ENCODE data around the gene NUP210L.
"Not testable (repeated sequence)": the region's sequence is repeated elsewhere in the genome, so short reads cannot be mapped to it uniquely, and the experiment has no call there.

NUP210L gene

GRCh38 chr1:154104433-154105082 lies 50.3 kb downstream of the NUP210L start:
- FAIRE-seq, result no peak

GRCh38 chr1:154100141-154100540 lies 54.7 kb downstream of the NUP210L start:
- not testable (repeated sequence) for FAIRE-seq; DNase-seq (ENCODE audit: insufficient read length, low spot score)

More at GRCh38 chr1:154104433-154105082, 50.3 kb downstream of the NUP210L start:
- no peak for DNase-seq (ENCODE audit: insufficient read length, low spot score)

- FAIRE-seq (no peak), DNase-seq (ENCODE audit: insufficient read length, low spot score) (no peak)
Observed at GRCh38 chr1:154097873-154098272, 57.0 kb downstream of the NUP210L start.

GRCh38 chr1:154095456-154096060 lies 59.3 kb downstream of the NUP210L start:
- DNase-seq (ENCODE audit: insufficient read length, low spot score) (no peak), FAIRE-seq (no peak)

- FAIRE-seq (no peak), DNase-seq (ENCODE audit: insufficient read length, low spot score) (no peak)
Observed at GRCh38 chr1:154094411-154094810, 60.5 kb downstream of the NUP210L start.

- FAIRE-seq, result no peak
- no peak for DNase-seq (ENCODE audit: insufficient read length, low spot score)
Observed at GRCh38 chr1:154093699-154094098, 61.2 kb downstream of the NUP210L start.

GRCh38 chr1:154091706-154092105 lies 63.2 kb downstream of the NUP210L start:
- no peak for FAIRE-seq
- no peak for DNase-seq (ENCODE audit: insufficient read length, low spot score)

- FAIRE-seq, result no peak
- DNase-seq (ENCODE audit: insufficient read length, low spot score), result no peak
Observed at GRCh38 chr1:154087574-154087973, 67.3 kb downstream of the NUP210L start.

GRCh38 chr1:154083057-154083456 lies 71.8 kb downstream of the NUP210L start:
- not testable (repeated sequence) for DNase-seq (ENCODE audit: insufficient read length, low spot score)

GRCh38 chr1:154081386-154082126 lies 73.3 kb downstream of the NUP210L start:
- FAIRE-seq (no peak), DNase-seq (ENCODE audit: insufficient read length, low spot score) (no peak)

More at GRCh38 chr1:154083057-154083456, 71.8 kb downstream of the NUP210L start:
- not testable (repeated sequence) for FAIRE-seq

GRCh38 chr1:154076413-154076812 lies 78.5 kb downstream of the NUP210L start:
- no peak for FAIRE-seq

GRCh38 chr1:154075746-154076145 lies 79.1 kb downstream of the NUP210L start:
- no peak for DNase-seq (ENCODE audit: insufficient read length, low spot score)
- FAIRE-seq, result no peak

More at GRCh38 chr1:154076413-154076812, 78.5 kb downstream of the NUP210L start:
- DNase-seq (ENCODE audit: insufficient read length, low spot score), result no peak

GRCh38 chr1:154062309-154062708 lies 92.6 kb downstream of the NUP210L start:
- DNase-seq (ENCODE audit: insufficient read length, low spot score), result no peak
- FAIRE-seq, result no peak

- FAIRE-seq; DNase-seq (ENCODE audit: insufficient read length, low spot score): not testable (repeated sequence)
Observed at GRCh38 chr1:154047436-154047835, 107.4 kb downstream of the NUP210L start.

- DNase-seq (ENCODE audit: insufficient read length, low spot score); FAIRE-seq: not testable (repeated sequence)
Observed at GRCh38 chr1:154033697-154034096, 121.2 kb downstream of the NUP210L start.

GRCh38 chr1:154019940-154020339 lies 134.9 kb downstream of the NUP210L start:
- no peak for FAIRE-seq

GRCh38 chr1:154019269-154019668 lies 135.6 kb downstream of the NUP210L start:
- FAIRE-seq (no peak), DNase-seq (ENCODE audit: insufficient read length, low spot score) (no peak)

More at GRCh38 chr1:154019940-154020339, 134.9 kb downstream of the NUP210L start:
- DNase-seq (ENCODE audit: insufficient read length, low spot score), result no peak

GRCh38 chr1:154014154-154014907 lies 140.5 kb downstream of the NUP210L start:
- no peak for DNase-seq (ENCODE audit: insufficient read length, low spot score)
- no peak for FAIRE-seq

- DNase-seq (ENCODE audit: insufficient read length, low spot score); FAIRE-seq: not testable (repeated sequence)
Observed at GRCh38 chr1:154012543-154012942, 142.3 kb downstream of the NUP210L start.

GRCh38 chr1:154012129-154012528 lies 142.7 kb downstream of the NUP210L start:
- DNase-seq (ENCODE audit: insufficient read length, low spot score) (no peak), FAIRE-seq (no peak)

- DNase-seq (ENCODE audit: insufficient read length, low spot score) (no peak), FAIRE-seq (no peak)
Observed at GRCh38 chr1:154006136-154006535, 148.7 kb downstream of the NUP210L start.

Measured in HTR-8/SVneo (cell line).